PC-3 (cell line): ENCODE data around the gene MREG.

Experiments
- CTCF ChIP-seq: fragments of 300-600 bp; sonication (generic); conservative IDR thresholded peaks from 2 replicates; pipeline ENCODE4 v1.5.1; 2017; ENCODE audit warnings: antibody characterized with exemption, low read depth, mild to moderate bottlenecking, low read length
- EZH2phosphoT487 ChIP-seq: fragments of 300-600 bp; sonication (generic); IDR thresholded peaks from 2 replicates; pipeline ENCODE4 v1.6.1; 2018; ENCODE audit warnings: mild to moderate bottlenecking, antibody characterized with exemption, low read length, borderline replicate concordance

GRCh38 chr2:215929602-215930335, 83.6 kb downstream of the MREG start:
- no peak for TF ChIP-seq CTCF
- TF ChIP-seq EZH2phosphoT487 = no peak
